Stimulated activated naive CD4-positive, alpha-beta T cell (primary cell): ENCODE data around the gene SLC10A7.

ENCODE experiments used
- DNase-seq, 6 experiments: peaks; one replicate each; lab custom pipeline; 2025; lab: John Stamatoyannopoulos, UW

Gene SLC10A7

DNA sequence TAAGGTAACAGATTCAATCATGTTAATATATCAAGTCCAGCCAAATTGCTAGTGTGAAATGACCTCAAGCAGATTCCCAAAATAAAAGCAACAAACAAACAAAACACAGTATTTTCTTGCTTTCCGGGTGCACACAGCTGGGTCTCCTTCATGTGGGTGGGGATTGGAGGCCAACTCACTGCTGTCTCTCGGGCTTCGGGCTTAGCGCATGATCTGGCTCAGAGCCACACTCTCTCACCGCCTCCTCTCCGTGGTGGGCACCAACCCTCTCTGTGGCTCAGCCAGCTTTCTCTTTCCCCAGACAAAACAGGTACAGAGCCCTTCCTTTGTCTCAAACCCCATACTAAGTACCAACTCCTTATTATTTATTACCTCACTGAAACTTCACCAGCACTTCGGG is 310.3 kb downstream of the SLC10A7 start:
- no peak for DNase-seq

DNA sequence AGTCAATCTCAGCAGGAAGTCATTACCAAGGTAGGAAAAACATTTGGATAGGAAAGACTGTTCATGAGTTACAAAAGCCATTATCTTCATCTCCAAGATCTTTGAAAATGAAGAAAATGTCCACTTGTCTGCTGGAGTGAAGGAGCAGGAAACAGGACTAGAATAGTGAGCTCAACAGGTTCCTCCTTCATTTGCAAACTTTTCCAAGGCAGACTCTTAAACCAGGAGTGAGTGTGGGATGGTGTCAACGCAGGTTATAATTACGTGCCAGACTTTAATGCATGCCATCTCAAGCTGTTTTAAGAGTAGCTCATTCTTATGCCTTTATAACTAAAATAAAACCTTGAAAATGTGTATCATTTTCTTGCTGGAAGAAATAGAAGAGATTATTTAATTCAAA is 310.9 kb downstream of the SLC10A7 start:
- no peak for DNase-seq

DNA sequence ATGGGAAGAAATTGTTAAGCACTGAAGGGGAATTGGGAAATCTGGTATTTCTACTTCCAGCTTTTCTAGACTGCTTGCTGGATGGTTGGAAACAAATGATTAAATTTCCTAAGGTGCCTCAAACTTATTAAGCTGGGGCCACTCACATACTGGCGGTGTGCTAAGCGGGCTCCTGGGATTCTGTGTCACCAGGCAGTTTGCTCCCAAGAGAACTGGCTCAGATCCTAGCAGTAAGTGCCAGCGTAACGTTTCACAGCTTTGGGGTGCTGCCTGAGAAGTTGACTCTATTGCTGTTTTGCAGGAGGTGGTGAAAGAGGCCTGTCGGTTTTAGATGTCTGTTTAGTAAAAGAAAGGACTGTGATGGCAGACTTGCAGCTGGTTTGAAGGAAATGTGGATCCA is 314.3 kb downstream of the SLC10A7 start:
- no peak for DNase-seq
